SIG-M5 (cell line): Measurements from ENCODE around the gene NAB2.
"Not testable (repeated sequence)": the region's sequence is repeated elsewhere in the genome, so short reads cannot be mapped to it uniquely, and the experiment has no call there.

ENCODE experiments used
- DNase-seq: peaks from one replicate; lab custom pipeline; 2025; lab: John Stamatoyannopoulos, UW

The NAB2 gene

DNA sequence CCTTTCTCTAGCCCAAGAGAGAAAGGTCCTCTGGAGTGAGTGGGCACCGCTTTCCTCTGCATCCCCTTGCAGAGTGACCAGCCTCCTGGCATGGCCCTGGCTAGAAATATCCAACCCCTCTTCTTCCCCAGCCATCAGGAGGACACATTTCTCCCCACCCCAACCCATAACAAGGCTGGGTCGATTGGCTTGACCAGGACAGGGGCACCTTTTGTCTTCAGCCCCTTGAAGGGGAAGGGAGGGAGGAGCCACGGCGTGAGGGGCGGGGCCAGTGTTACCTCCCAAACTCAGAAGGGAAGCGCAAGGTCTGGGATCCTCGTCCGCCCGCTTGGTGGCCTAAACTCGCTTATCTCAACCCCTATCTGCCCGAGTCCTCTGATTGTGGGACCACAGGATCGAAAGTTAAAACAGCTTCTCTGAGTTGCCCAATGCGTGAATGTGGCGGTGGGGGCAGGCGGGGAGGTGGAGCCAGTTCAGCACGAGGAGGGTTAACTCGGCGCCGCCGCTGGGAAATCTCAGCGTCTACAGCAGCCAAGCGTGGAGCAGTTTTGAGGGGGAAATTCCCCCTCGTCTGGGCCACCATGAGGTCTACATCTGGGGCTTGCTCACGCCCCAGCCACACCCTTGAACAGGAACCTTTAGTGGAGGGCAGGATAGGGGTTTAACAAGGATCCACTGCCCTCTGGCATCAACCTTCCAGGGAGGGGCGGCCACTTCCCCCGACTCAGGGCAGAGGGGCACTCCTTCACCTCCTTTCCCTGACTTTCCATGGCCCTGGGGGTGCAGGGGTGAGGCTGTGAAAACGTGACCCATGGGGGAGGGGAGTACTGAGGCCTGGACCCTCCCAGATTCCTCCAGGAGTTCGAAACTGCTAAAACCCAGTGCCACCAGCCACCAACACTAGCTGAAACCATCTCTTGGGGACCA, 21.5 kb downstream of the NAB2 start:
- peak; percentile 50 for DNase-seq

DNA sequence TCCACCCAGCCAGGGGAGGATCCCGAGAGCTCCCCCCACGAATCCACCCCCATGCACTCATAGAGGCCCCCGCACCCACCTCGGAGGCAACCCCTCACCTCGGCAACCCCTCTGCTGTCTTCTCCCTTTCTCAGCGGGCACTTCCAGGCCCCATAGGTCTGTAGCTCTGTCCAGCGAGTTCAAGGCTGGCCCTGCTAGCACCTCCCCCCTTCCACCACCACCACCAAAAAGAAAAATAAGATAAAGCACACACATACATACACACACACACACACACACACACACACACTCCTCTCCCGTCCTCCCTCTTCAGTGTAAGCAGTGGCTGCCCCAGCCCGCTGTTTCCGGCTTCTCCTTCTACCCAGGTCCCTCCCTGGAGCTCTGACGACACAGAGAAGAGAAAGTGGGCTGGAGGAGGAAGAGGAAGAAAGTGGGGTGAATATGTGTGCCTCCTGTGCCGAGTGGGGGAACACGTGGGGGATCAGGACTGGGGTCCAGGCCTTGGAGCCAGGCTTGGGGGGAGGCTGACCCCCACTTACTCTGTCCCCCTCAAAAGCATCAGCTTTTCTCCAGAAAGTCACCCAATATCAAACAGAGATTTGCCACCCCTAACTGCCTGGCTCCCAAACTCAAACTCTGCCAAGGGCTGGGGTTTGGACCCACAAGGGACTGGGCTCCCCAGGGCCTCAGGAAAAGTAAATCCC, 22.3 kb downstream of the NAB2 start, which contains the start of gene STAT6:
TSS of gene STAT6 (minus strand) at position 332 of the 704 bp plus-strand sequence. CDS start 3,084 bp downstream, outside the sequence.
- peak; percentile 90 for DNase-seq

DNA sequence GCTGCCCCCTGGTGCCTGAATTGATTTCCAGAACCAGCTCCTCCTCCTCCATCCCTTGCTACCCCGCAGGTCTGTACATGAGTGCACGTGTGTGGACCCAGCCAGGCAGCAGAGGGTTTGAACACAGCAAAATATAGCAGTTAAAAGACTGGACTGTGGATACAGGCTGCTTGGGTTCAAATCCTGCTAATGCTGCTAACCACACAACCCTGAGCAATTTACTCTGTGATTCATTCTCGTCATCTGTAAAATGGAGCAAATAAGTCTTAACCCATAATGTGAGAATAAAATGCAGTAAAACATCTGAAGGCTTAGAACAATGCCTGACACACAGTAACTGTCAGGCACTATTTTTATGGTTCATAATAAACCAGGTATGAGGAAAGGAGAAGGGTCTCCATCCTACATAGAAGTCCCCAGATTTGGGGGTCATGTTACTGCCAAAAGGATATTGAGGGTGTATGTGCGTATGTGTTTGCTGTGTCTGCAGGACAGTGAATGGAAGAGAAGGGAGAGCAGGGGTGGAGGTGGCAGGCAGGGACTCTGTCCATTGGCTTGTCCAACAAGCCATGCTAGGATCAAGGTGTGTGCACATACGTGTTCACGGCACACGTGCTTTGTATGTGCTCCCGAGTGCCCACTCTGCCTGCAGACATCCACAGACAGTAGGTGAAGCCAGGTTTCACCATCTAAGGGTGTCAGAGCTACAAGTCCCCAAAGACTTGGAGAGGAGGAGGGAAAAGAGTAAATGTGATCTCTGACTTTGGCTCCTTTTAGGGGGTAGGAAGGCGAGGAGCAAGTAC, 23.8 kb downstream of the NAB2 start:
- DNase-seq: no peak

DNA sequence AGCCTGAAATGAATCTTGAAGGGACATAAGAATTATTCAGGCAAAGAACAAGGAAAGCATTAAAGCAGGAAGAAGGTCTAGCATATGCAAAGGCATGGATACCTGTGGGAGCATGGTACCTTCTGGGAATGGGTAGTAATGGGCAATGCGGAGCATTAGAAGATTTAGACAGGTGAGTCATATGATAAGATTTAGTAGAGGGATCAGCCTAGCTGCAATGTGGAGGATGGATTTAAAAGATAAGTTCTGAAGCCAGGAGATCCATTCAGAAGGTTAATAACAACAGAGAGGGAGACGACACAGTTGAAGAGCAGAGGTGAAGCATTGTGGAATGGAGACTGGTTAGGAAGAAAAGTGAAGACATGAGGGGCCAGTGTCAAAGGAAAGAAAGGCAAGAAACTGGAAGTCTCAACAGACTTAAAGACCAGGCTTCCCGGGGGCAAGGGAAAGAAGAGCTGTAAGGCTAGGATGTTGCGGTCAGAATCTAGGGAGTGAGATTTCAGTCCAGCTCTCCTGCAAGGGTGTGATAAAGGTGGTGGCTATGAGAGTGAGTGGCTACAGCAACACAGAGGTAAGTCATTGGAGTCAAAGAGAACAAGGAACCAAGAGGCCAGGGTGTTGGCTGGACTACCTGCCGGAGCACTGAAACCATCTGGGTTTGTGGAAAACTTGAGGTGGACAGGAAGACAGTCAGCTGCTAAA, 27.8 kb downstream of the NAB2 start:
- DNase-seq: no peak

DNA sequence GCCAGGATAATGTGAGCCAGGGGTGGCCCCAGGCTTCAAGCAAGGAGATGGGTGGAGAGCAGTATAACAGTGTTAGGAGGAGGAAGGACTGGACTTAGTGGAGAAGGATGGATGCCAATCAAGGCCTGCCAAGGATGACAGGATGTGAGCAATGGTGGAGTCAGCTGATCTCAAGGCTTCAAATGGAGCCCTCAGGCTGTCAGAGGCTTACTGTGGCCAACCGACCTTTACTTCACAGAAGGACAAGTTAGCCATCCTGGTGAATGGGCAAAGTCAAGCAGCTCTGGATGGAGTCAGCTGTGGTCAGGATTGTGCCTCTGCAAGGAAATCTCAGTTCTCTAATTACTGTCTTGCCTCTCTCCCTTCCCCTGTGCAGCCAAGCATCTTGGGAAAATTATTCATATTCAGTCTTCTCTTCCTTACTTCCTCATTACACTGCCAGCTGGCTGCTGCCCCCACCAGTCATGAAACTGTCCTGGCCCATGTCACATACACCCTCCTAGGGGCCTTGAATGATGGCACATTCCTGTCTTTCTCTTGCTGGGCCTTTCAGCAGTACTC, 29.9 kb downstream of the NAB2 start:
- no peak for DNase-seq

DNA sequence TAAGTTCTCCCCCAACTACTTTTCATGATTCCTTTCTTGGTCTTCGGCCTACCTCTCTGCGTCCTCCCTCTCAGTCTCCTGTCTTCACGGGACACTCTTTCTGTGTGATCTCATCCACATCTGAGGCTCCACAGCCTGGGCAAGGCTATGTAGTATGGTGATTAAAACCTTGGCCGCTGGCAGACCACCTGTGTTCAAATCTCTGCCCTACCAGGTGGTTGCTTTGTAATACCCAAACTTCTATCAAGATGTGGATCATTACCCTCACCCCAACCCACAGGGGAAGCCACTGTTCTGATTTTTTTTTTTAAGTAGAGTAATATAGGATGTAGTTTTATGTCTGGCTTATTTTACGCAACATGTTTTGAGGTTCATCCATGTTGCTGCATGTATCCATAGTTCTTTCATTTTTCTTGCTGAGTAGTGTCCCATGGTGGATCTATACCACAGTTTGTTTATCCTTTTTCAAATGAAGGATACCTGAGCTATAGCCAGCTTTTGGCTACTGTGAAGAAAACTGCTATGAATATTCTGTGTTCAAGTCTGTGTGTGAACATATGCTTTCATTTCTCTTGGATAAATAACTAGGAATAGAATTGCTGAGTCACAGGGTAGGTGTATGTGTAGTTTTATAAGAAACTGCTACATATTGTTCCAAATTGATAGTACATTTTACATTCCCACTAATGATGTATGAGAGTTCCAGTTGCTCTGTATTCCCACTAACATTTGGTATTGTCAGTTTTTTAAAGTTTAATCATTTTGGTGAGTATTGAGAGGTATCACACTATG, 30.6 kb downstream of the NAB2 start:
- no peak for DNase-seq

DNA sequence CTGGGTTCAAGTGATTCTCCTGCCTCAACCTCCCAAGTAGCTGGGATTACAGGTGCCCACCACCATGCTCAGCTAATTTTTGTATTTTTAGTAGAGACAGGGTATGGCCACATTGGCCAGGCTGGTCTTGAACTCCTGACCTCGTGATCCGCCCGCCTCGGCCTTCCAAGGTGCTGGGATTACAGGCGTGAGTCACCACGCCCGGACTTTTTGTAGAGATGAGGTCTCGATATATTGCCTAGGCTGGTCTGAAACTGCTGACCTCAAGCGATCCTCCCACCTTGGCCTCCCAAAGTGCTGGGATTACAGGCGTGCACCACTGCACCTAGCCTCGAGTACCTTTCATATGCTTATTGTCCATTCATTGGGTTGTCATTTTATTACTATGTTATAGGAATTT, 31.8 kb downstream of the NAB2 start:
- not testable (repeated sequence) for DNase-seq

DNA sequence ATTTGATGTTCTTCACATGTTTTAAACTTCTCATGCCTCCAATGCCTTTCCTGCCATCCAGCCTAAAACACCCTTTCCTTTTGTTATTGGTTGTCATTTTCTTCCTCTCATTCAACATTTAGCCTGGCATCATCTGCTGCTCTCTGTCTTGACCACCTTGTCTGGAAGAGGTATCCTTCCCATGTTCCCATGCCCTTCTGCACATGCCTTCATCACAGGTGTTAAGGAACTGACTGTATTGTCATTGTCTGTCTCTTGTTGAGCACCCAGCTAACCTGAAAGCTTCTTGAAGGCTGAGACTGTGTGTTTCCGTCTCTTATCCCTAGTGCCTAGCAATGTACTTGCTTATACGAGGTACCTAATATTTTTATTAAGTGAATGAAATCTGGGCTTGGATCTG, 34.9 kb downstream of the NAB2 start:
- no peak for DNase-seq

DNA sequence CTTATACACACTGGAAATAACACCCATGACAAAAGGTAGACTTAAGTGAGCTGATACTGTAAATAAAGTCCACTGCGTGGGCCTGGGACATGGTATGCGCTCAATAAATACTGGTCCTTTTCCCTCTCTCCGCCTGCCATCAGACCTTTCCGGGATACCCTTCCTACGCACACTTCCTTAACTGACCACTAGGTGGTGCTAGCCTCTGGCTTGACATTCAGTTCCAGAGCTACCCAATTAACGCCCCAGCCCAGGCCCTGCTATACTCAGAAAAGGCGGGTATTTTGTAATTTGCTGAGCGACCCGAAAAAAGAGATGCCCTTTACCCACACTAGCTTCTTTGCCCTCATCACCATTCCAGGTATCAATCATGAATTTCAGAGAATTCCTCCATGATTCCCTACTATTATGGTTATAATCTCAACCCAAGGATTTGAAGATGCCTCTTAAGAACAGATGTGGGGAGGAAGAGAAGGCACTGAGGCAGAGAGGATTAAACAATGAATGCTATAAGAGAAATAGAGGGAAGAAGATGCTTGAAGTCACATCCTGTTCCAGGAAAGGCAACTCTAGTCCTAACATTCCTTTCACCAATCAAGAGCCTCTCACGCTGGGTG, 35.5 kb downstream of the NAB2 start:
- DNase-seq: no peak

DNA sequence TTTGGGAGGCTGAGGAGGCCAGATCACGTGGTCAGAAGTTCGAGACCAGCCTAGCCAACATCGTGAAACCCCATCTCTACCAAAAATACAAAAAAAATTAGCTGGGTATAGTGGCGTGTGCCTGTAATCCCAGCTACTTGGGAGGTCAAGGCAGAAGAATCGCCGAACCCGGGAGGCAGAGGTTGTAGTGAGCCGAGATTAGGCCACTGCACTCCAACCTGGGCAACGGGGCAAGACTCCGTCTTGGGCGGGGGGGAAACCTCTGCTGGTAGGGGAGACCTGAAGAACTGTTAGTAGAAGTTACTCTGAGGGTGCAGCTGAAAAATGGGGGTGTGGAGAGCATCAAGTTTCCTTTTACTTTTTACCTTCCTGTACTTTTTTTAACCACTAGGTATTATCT, 37.1 kb downstream of the NAB2 start:
- no peak for DNase-seq

DNA sequence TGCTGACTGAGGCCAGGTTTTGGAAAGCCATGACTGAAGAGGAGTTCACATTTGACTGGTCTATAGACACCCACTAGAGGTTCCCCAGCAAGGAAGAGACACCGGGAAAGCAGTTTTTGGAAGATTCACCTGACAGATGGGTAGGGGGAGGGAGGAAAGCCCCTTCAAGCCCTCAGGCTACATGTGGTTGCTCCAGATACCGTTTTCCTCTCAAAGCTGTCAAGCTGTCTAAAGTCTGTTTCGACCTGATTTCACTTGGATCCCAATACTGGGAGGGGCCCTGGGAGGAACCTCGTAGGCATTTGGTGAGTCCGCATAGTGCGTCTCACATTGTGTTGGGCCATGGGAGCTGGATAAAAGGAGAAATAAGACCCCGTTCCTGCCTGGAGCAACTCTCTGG, 37.6 kb downstream of the NAB2 start:
- no peak for DNase-seq

DNA sequence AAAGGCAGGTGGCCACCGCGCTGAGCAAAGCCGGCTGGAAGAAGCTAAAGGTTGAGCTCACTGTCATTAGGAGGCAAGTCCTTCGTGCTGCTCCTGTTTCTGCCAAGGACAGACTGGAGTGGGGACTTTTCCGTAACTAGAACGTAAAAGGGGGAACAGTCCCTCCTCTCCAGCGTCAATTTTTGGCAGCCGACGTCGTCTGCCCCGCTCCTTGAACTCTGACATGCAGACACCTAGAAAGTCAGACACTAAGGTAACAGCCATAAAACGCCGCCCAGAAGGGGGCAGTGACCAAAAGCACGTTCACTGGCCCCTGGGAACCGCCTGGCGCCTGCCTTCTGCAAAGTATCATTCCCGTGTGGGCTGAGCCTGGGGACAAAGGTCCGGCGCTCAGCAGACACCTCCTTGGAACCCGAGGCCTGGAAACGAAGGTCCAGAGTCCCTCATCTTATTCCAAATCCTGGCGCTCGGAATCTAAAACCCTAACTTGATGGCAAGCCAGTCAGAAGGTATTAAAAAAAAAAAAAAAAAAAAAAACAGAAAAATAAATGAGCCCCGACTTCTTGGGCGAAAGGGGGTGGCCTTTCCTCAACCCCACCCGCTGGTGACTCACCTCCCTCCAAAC, 38.3 kb downstream of the NAB2 start:
- DNase-seq: no peak

DNA sequence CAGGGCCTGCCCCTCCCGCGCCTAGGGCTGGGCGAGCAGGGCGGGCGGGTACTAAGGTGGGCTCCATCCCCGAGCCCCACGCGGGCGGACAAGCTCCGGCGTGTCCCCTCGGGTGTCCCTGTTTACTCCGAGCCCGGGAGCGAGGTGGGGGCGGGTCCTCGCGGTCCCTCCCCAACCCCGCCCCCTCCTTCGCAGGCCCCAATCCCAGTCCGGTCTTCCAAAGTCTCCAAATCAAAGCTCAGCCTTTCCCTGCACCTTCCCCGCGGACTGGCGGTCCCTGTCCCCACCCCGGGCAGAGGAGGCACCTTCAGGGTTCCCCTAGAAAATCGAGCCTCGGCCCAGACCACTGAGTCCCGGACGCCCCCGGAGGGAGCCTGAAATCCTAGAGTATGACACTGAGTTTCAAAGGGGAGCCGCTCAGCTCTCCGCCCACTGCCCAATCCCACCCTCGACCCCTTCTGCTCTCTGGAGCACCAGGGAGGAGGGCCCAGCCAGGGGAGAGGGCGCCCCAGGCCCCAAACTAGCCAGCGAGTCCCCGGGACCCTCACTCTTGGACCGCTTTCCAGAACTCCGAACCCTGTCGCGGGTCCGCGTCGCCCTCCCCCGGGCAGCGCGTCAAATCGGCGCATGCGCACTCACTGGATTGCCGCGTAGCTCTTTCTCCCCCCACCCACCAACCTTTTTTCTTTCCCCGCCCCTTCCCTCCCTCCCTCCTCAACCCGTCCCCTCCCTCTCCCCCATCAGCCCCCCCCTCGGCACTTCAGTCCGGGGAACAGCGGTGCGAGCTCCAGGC, 39.0 kb downstream of the NAB2 start, which contains the start of gene LRP1:
TSS of gene LRP1 (plus strand) at position 758 of the 793 bp plus-strand sequence. CDS start 482 bp downstream, outside the sequence.
- no peak for DNase-seq

DNA sequence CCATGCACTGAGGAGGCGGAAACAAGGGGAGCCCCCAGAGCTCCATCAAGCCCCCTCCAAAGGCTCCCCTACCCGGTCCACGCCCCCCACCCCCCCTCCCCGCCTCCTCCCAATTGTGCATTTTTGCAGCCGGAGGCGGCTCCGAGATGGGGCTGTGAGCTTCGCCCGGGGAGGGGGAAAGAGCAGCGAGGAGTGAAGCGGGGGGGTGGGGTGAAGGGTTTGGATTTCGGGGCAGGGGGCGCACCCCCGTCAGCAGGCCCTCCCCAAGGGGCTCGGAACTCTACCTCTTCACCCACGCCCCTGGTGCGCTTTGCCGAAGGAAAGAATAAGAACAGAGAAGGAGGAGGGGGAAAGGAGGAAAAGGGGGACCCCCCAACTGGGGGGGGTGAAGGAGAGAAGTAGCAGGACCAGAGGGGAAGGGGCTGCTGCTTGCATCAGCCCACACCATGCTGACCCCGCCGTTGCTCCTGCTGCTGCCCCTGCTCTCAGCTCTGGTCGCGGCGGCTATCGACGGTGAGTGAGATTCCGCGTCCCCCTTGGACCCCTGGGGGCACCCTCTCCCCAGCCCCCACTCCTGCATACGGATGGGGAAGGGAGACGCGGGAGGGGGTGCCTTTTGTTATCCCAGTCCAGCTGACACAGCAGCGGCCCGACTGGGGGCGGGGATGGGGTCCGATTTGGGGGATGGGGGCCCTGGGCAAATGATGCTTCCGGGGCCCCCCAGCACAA, 39.8 kb downstream of the NAB2 start:
- no peak for DNase-seq

DNA sequence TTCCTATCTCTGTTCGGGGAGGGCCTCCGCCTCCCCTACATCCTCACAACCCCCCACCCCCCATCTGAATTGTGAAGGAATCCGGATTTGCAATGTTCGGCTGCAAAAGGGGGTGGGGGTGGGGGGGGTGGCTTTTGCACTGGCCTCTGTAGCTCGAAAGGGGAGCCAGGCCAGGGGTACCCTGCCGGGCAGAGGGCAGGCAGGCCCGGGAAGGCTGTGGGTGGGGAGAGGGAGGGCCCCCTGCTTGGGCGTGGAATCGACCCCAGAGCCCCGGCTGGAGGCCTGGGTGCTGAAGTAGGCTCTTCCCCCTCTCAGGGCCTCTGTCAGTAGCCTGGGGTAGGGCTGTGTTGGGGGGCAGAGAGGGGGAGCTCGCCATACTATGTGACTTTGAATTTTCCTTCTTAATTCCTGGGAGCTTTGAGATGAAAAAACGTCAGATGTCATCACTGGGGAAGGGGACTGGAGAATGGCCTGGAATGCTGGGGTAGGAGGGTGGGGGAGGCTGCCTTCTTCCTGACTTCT, 40.5 kb downstream of the NAB2 start:
- DNase-seq: no peak

DNA sequence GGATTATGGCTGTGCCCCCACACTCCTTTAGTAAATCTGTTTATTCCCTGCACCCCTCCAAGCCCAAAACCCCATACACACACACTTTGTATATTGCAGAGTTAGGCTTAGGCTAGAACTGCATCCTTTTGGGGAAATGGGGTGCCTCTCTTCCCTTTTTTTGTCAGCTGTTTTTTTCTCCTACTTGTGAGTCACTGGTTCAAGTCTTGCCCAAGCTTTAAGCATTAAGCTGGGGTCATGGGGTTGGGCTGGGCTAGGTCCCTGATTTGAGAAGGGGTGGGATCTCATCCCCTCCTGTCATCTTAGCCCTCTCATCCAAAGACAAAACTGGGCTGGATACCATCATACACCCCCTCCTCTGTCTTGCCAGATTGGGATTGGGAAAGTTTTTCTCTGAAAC, 41.0 kb downstream of the NAB2 start:
- DNase-seq: peak; percentile 40

DNA sequence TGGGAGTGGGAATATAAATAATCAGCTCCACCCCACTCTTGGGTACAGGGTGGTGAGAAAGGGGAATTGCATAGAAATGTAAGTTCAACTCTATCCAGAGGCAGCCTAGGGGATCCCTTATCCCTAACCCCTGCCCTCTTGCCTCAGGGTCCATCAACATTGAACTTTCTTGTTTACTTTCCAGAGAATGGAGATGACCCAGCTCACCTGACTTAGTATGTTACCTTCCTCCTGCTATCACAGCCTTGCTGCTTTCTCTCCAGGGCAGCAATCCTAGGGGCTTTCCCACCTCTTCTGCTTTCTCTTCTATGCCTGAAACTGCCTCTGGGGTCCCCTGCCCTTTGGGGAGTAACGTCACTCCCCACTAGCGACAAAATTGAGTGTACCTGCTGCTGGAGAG, 42.0 kb downstream of the NAB2 start:
- no peak for DNase-seq
